Measurements from ENCODE around the gene RUSF1.

Gene RUSF1

GRCh38 chr16:31461921-31462804 is 46.0 kb downstream of the RUSF1 start:
- Histone ChIP-seq H3K36me3 (ENCODE audit: low read length) (no peaks in the 10 kb centered on the region), H3K4me3 (ENCODE audit: insufficient read depth, low read length, poor library complexity, severe bottlenecking) (no peak overlapping the region), H3K9ac (ENCODE audit: low read length) (no peak overlapping the region), H3K79me2 (ENCODE audit: insufficient read depth, low read length) (peaks cover 18% of the 10 kb centered on the region), H3K9me3 (ENCODE audit: insufficient read depth, low read length) (no peaks in the 10 kb centered on the region), H3F3A (ENCODE audit: insufficient read depth) (0 out of 2 replicates have a peak, but pooled peaks cover 8% of the 10 kb centered on the region), H3K9me2 (replicated peaks; ENCODE audit: insufficient read depth, low read length) (no peaks in the 10 kb centered on the region), H3K4me2 (ENCODE audit: low read depth, low read length, poor library complexity, severe bottlenecking) (no peak overlapping the region), H3K27ac (ENCODE audit: low read depth, low read length) (no peak overlapping the region), H4K20me1 (ENCODE audit: low read depth, low read length) (peaks cover 5% of the 10 kb centered on the region; the same call in 1 of the 2 replicates), H2AFZ (ENCODE audit: low read depth, low read length, severe bottlenecking) (no peak overlapping the region), H3K27me3 (ENCODE audit: low read length) (no peaks in the 10 kb centered on the region)
- TF ChIP-seq EZH2phosphoT487 (conservative IDR thresholded peaks at IDR 0.05; ENCODE audit: low read length), result no peak
- TF ChIP-seq CTCF (IDR thresholded peaks at IDR 0.05; ENCODE audit: insufficient read depth, low read length, poor library complexity, severe bottlenecking), result no peak

GRCh38 chr16:31461201-31461920 is 46.8 kb downstream of the RUSF1 start:
- no peak overlapping the region for H3K4me3 ChIP-seq (ENCODE audit: insufficient read depth, low read length, poor library complexity, severe bottlenecking)
- H3K27ac ChIP-seq (ENCODE audit: low read depth, low read length), result no peak overlapping the region
- H2AFZ ChIP-seq (ENCODE audit: low read depth, low read length, severe bottlenecking), result no peak overlapping the region
- H3K36me3 ChIP-seq (ENCODE audit: low read length), result no peaks in the 10 kb centered on the region
- no peaks in the 10 kb centered on the region for H3K9me2 ChIP-seq (replicated peaks; ENCODE audit: insufficient read depth, low read length)
- no peak overlapping the region for H3K4me2 ChIP-seq (ENCODE audit: low read depth, low read length, poor library complexity, severe bottlenecking)
- H3K9ac ChIP-seq (ENCODE audit: low read length), result no peak overlapping the region
- 0 out of 2 replicates have a peak, but pooled peaks cover 8% of the 10 kb centered on the region for H3F3A ChIP-seq (ENCODE audit: insufficient read depth)
- H4K20me1 ChIP-seq (ENCODE audit: low read depth, low read length), result peaks cover 5% of the 10 kb centered on the region; the same call in 1 of the 2 replicates
- TF ChIP-seq EZH2phosphoT487 (conservative IDR thresholded peaks at IDR 0.05; ENCODE audit: low read length) (no peak), CTCF (IDR thresholded peaks at IDR 0.05; ENCODE audit: insufficient read depth, low read length, poor library complexity, severe bottlenecking) (no peak)
- H3K79me2 ChIP-seq (ENCODE audit: insufficient read depth, low read length), result peaks cover 25% of the 10 kb centered on the region
- H3K9me3 ChIP-seq (ENCODE audit: insufficient read depth, low read length), result no peaks in the 10 kb centered on the region
- H3K27me3 ChIP-seq (ENCODE audit: low read length), result no peaks in the 10 kb centered on the region

- 0 out of 2 replicates have a peak, but pooled peaks cover 8% of the 10 kb centered on the region for H3F3A ChIP-seq (ENCODE audit: insufficient read depth)
- peak overlapping the region; percentile 74 for H3K4me2 ChIP-seq (ENCODE audit: low read depth, low read length, poor library complexity, severe bottlenecking)
- H3K27ac ChIP-seq (ENCODE audit: low read depth, low read length), result no peak overlapping the region
- H3K9me3 ChIP-seq (ENCODE audit: insufficient read depth, low read length), result no peaks in the 10 kb centered on the region
- H3K36me3 ChIP-seq (ENCODE audit: low read length), result no peaks in the 10 kb centered on the region
- H4K20me1 ChIP-seq (ENCODE audit: low read depth, low read length), result peaks cover 5% of the 10 kb centered on the region; the same call in 1 of the 2 replicates
- TF ChIP-seq CTCF (IDR thresholded peaks at IDR 0.05; ENCODE audit: insufficient read depth, low read length, poor library complexity, severe bottlenecking) (peak; percentile 66), EZH2phosphoT487 (conservative IDR thresholded peaks at IDR 0.05; ENCODE audit: low read length) (no peak)
- H3K9me2 ChIP-seq (replicated peaks; ENCODE audit: insufficient read depth, low read length), result no peaks in the 10 kb centered on the region
- H2AFZ ChIP-seq (ENCODE audit: low read depth, low read length, severe bottlenecking), result no peak overlapping the region
- H3K4me3 ChIP-seq (ENCODE audit: insufficient read depth, low read length, poor library complexity, severe bottlenecking), result peak overlapping the region; percentile 60
- peaks cover 30% of the 10 kb centered on the region for H3K79me2 ChIP-seq (ENCODE audit: insufficient read depth, low read length)
- H3K27me3 ChIP-seq (ENCODE audit: low read length), result no peaks in the 10 kb centered on the region
- H3K9ac ChIP-seq (ENCODE audit: low read length), result no peak overlapping the region
These were observed 47.6 kb downstream of the RUSF1 start for GRCh38 chr16:31460582-31461002.
